GM12892 (cell line): ENCODE data around the gene COL16A1.

Experiments
- POLR2A ChIP-seq: IDR thresholded peaks from 2 replicates; pipeline ENCODE4 v1.6.1; 2011; ENCODE audit warnings: low read depth, low read length, control low read depth
- POLR2AphosphoS5 ChIP-seq: IDR thresholded peaks from 2 replicates; pipeline ENCODE4 v1.6.1; 2011; ENCODE audit warnings: low read depth, low read length, control low read depth

- no peak for TF ChIP-seq POLR2A
- TF ChIP-seq POLR2AphosphoS5, result no peak
These were observed 74.8 kb downstream of the COL16A1 start for GRCh38 chr1:31628931-31629556.
